Kidney glomerular epithelial cell (primary cell): Measurements from ENCODE around the gene FAM81B.
"Not testable (repeated sequence)": the region's sequence is repeated elsewhere in the genome, so short reads cannot be mapped to it uniquely, and the experiment has no call there.

Source experiments
- DNase-seq: peaks from one replicate; lab custom pipeline; 2025; lab: John Stamatoyannopoulos, UW

The FAM81B gene

GRCh38 chr5:95390812-95391492, at the start of gene FAM81B:
TSS of gene FAM81B (plus strand) at chr5:95391366. CDS start at chr5:95391390, 24 bp downstream.
- DNase-seq: no peak

GRCh38 chr5:95341444-95341843, 49.7 kb upstream of the FAM81B start:
- not testable (repeated sequence) for DNase-seq

- DNase-seq: no peak
Measured at GRCh38 chr5:95347506-95348120, 43.6 kb upstream of the FAM81B start.

GRCh38 chr5:95350631-95351030, 40.5 kb upstream of the FAM81B start:
- DNase-seq: no peak

GRCh38 chr5:95352691-95353090, 38.5 kb upstream of the FAM81B start:
- DNase-seq: no peak

GRCh38 chr5:95358320-95358719, 32.8 kb upstream of the FAM81B start:
- no peak for DNase-seq

- no peak for DNase-seq
Measured at GRCh38 chr5:95358848-95359247, 32.3 kb upstream of the FAM81B start.

GRCh38 chr5:95360667-95361066, 30.5 kb upstream of the FAM81B start:
- DNase-seq: not testable (repeated sequence)

GRCh38 chr5:95365302-95366095, 25.7 kb upstream of the FAM81B start:
- DNase-seq: no peak

GRCh38 chr5:95369782-95370181, 21.4 kb upstream of the FAM81B start:
- DNase-seq: no peak

GRCh38 chr5:95374061-95374460, 17.1 kb upstream of the FAM81B start:
- no peak for DNase-seq

- DNase-seq: no peak
Measured at GRCh38 chr5:95375591-95375990, 15.6 kb upstream of the FAM81B start.

- no peak for DNase-seq
Measured at GRCh38 chr5:95379133-95379532, 12.0 kb upstream of the FAM81B start.

- DNase-seq: no peak
Measured at GRCh38 chr5:95380103-95380628, 11.0 kb upstream of the FAM81B start.

- no peak for DNase-seq
Measured at GRCh38 chr5:95382801-95383200, 8.4 kb upstream of the FAM81B start.

GRCh38 chr5:95384485-95385213, 6.5 kb upstream of the FAM81B start:
- DNase-seq: no peak

- DNase-seq: no peak
Measured at GRCh38 chr5:95385334-95385733, 5.8 kb upstream of the FAM81B start.

- not testable (repeated sequence) for DNase-seq
Measured at GRCh38 chr5:95391965-95392364, 799 bp downstream of the FAM81B start.

- DNase-seq: peak; percentile 70
Measured at GRCh38 chr5:95392593-95393182, 1.5 kb downstream of the FAM81B start.

- DNase-seq: no peak
Measured at GRCh38 chr5:95393279-95393678, 2.1 kb downstream of the FAM81B start.

- DNase-seq: no peak
Measured at GRCh38 chr5:95398989-95399388, 7.8 kb downstream of the FAM81B start.

- no peak for DNase-seq
Measured at GRCh38 chr5:95401626-95402025, 10.5 kb downstream of the FAM81B start.
